HepG2 (cell line): Measurements from ENCODE around the gene DHTKD1. TPM values are rescaled to one million over a fixed set of nuclear protein-coding genes. Genes with fewer than 3 reads are reported as not detected.

ENCODE experiments used
- ARID2 ChIP-seq: sonication (generic); formaldehyde crosslinking; IDR thresholded peaks from 2 replicates; pipeline ENCODE4 v1.8.1; 2022; ENCODE audit warnings: mild to moderate bottlenecking, missing genetic modification reagents, borderline replicate concordance
- ARNTL ChIP-seq: sonication (generic); formaldehyde crosslinking; IDR thresholded peaks from 2 replicates; pipeline ENCODE4 v1.4.0; 2020; ENCODE audit warnings: mild to moderate bottlenecking, missing genetic modification reagents
- KDM5B ChIP-seq: sonication (generic); formaldehyde crosslinking; IDR thresholded peaks from 2 replicates; pipeline ENCODE4 v1.4.0; 2020; ENCODE audit warnings: missing genetic modification reagents, mild to moderate bottlenecking, borderline replicate concordance
- NFATC3 ChIP-seq: sonication (generic); formaldehyde crosslinking; IDR thresholded peaks from 2 replicates; pipeline ENCODE4 v1.5.1; 2020; ENCODE audit warnings: mild to moderate bottlenecking, missing genetic modification reagents
- NFE2 ChIP-seq: sonication (generic); formaldehyde crosslinking; IDR thresholded peaks from 2 replicates; pipeline ENCODE4 v1.4.0; 2020; ENCODE audit warnings: missing genetic modification reagents
- RORA ChIP-seq: sonication (generic); formaldehyde crosslinking; IDR thresholded peaks from 2 replicates; pipeline ENCODE4 v1.5.0; 2020; ENCODE audit warnings: mild to moderate bottlenecking, missing genetic modification reagents, moderate library complexity
- TAF1 ChIP-seq: sonication (generic); formaldehyde crosslinking; IDR thresholded peaks from 2 replicates; pipeline ENCODE4 v1.4.0; 2020; ENCODE audit warnings: missing genetic modification reagents
- ZNF12 ChIP-seq: sonication (generic); formaldehyde crosslinking; IDR thresholded peaks from 2 replicates; pipeline ENCODE4 v1.5.0; 2020; ENCODE audit warnings: missing genetic modification reagents
- ZNF143 ChIP-seq: sonication (generic); formaldehyde crosslinking; IDR thresholded peaks from 2 replicates; pipeline ENCODE4 v1.4.0; 2020; ENCODE audit warnings: missing genetic modification reagents
- ZNF441 ChIP-seq: sonication (generic); formaldehyde crosslinking; IDR thresholded peaks from 2 replicates; pipeline ENCODE4 v1.7.0; 2021; ENCODE audit warnings: missing genetic modification reagents, borderline replicate concordance
- polyA plus RNA-seq, 8 experiments: library from polyadenylated mRNA; depleted of rRNA in 3 of 8; stranded (reverse) in 7 of 8; unstranded in 1 of 8; fragments of >200 nt; fragmentation: Illumina TruSeq in 4 of 8; extraction: Trizol in 4 of 8; gene quantifications; 2 replicates each; pipeline versions ENCODE4 v1.2.1 to v1.2.3, GENCODE V29; 2011 to 2016; ENCODE audit warnings: low read depth in 4 of 8, missing spikeins in 1 of 8, mixed read lengths in 1 of 8; ENCODE audit not compliant: insufficient read depth in 1 of 8
- total RNA-seq, 5 experiments: library from RNA; depleted of rRNA; stranded (reverse); fragments of >200 nt; fragmentation: Illumina TruSeq; extraction: Trizol; gene quantifications; 2 replicates each; pipeline ENCODE4 v1.2.3, GENCODE V29; 2016; ENCODE audit warnings: low read depth in 1 of 5
- TF ChIP-seq, protein P1 (sequence below), 2 experiments: sonication (generic) in 1 of 2; formaldehyde crosslinking in 1 of 2; IDR thresholded peaks; 2 replicates each; pipeline versions ENCODE4 v1.4.0 to v1.6.1; 2016 to 2020; ENCODE audit warnings: borderline replicate concordance in 1 of 2, low read depth in 1 of 2, mild to moderate bottlenecking in 1 of 2, missing genetic modification reagents in 1 of 2
- TF ChIP-seq, protein P2 (sequence below): IDR thresholded peaks from 2 replicates; pipeline ENCODE4 v1.6.1; 2018; ENCODE audit warnings: missing genetic modification reagents, mild to moderate bottlenecking, missing compliant biosample characterization
- TF ChIP-seq, protein P3 (sequence below): sonication (generic); formaldehyde crosslinking; IDR thresholded peaks from 2 replicates; pipeline ENCODE4 v1.4.0; 2020; ENCODE audit warnings: low read depth, mild to moderate bottlenecking, missing genetic modification reagents
- TF ChIP-seq, protein P4 (sequence below): sonication (generic); formaldehyde crosslinking; IDR thresholded peaks from 2 replicates; pipeline ENCODE4 v1.8.1; 2023; ENCODE audit warnings: mild to moderate bottlenecking, missing genetic modification reagents, borderline replicate concordance
- TF ChIP-seq, protein P5 (sequence below), 2 experiments: sonication (generic) in 1 of 2; formaldehyde crosslinking in 1 of 2; IDR thresholded peaks; 2 replicates each; pipeline versions ENCODE4 v1.5.1 to v1.6.1; 2011 to 2020; ENCODE audit warnings: borderline replicate concordance in 1 of 2, low read depth in 1 of 2, low read length in 1 of 2, mild to moderate bottlenecking in 1 of 2, missing genetic modification reagents in 1 of 2, moderate library complexity in 1 of 2
- TF ChIP-seq, protein P6 (sequence below): sonication (generic); formaldehyde crosslinking; IDR thresholded peaks from 2 replicates; pipeline ENCODE4 v1.5.0; 2020; ENCODE audit warnings: mild to moderate bottlenecking, missing genetic modification reagents

DHTKD1 gene
- total and polyA plus RNA-seq, 2 of the 13 experiments (the other 11 are each of a cell fraction or from before 2014, with no cell fraction given): 9.6 to 14.1 TPM

DNA sequence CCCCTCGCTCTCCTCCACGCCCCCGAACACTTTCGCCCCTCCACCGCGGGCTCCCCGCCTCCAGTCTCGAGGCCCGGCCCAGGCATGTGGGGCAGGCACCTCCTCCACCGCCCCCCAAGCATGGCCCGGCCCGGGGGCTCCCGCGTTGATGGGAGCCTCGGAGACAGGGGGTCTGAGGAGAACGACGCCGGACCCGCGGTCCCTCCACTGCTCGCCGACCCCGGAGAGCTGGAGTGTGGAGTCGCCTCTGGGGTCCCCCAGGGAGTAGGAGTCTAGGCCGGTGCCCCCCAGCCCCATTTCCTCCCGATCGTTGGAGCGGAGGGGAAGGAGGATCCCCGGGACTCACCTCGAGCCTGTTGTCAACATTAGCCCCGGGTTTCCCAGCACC is 26.4 kb upstream of the DHTKD1 start (continued):
- TF ChIP-seq, protein P1, sequence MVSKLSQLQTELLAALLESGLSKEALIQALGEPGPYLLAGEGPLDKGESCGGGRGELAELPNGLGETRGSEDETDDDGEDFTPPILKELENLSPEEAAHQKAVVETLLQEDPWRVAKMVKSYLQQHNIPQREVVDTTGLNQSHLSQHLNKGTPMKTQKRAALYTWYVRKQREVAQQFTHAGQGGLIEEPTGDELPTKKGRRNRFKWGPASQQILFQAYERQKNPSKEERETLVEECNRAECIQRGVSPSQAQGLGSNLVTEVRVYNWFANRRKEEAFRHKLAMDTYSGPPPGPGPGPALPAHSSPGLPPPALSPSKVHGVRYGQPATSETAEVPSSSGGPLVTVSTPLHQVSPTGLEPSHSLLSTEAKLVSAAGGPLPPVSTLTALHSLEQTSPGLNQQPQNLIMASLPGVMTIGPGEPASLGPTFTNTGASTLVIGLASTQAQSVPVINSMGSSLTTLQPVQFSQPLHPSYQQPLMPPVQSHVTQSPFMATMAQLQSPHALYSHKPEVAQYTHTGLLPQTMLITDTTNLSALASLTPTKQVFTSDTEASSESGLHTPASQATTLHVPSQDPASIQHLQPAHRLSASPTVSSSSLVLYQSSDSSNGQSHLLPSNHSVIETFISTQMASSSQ (IDR thresholded peaks at IDR 0.05; ENCODE audit: low read depth): no peak
- TF ChIP-seq, protein P1 (CRISPR knock-in tag; IDR thresholded peaks at IDR 0.05; ENCODE audit: borderline replicate concordance): no peak
- TF ChIP-seq ZNF12 (no peak), KDM5B (CRISPR knock-in tag) (peak; percentile 32; the same call in 1 of the 2 replicates), ZNF441 (CRISPR knock-in tag) (no peak; the same call in 1 of the 2 replicates), RORA (CRISPR knock-in tag) (no peak), ARNTL (peak; percentile 57; the same call in 1 of the 2 replicates), ZNF143 (CRISPR knock-in tag) (no peak), NFATC3 (CRISPR knock-in tag) (no peak), TAF1 (CRISPR knock-in tag) (no peak; the same call in 1 of the 2 replicates), ARID2 (CRISPR knock-in tag) (peak; percentile 73; the same call in 1 of the 2 replicates), NFE2 (CRISPR knock-in tag) (no peak)
- TF ChIP-seq, protein P2, sequence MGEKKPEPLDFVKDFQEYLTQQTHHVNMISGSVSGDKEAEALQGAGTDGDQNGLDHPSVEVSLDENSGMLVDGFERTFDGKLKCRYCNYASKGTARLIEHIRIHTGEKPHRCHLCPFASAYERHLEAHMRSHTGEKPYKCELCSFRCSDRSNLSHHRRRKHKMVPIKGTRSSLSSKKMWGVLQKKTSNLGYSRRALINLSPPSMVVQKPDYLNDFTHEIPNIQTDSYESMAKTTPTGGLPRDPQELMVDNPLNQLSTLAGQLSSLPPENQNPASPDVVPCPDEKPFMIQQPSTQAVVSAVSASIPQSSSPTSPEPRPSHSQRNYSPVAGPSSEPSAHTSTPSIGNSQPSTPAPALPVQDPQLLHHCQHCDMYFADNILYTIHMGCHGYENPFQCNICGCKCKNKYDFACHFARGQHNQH (CRISPR knock-in tag): peak; percentile 10; the same call in 1 of the 2 replicates
- TF ChIP-seq, protein P3, sequence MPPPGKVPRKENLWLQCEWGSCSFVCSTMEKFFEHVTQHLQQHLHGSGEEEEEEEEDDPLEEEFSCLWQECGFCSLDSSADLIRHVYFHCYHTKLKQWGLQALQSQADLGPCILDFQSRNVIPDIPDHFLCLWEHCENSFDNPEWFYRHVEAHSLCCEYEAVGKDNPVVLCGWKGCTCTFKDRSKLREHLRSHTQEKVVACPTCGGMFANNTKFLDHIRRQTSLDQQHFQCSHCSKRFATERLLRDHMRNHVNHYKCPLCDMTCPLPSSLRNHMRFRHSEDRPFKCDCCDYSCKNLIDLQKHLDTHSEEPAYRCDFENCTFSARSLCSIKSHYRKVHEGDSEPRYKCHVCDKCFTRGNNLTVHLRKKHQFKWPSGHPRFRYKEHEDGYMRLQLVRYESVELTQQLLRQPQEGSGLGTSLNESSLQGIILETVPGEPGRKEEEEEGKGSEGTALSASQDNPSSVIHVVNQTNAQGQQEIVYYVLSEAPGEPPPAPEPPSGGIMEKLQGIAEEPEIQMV (CRISPR knock-in tag): no peak
- TF ChIP-seq, protein P4, sequence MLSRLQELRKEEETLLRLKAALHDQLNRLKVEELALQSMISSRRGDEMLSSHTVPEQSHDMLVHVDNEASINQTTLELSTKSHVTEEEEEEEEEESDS (CRISPR knock-in tag): no peak
- TF ChIP-seq, protein P5, sequence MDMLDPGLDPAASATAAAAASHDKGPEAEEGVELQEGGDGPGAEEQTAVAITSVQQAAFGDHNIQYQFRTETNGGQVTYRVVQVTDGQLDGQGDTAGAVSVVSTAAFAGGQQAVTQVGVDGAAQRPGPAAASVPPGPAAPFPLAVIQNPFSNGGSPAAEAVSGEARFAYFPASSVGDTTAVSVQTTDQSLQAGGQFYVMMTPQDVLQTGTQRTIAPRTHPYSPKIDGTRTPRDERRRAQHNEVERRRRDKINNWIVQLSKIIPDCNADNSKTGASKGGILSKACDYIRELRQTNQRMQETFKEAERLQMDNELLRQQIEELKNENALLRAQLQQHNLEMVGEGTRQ (IDR thresholded peaks at IDR 0.05; ENCODE audit: low read depth, low read length): no peak
- TF ChIP-seq, protein P5 (CRISPR knock-in tag; IDR thresholded peaks at IDR 0.05; ENCODE audit: borderline replicate concordance): no peak
- TF ChIP-seq, protein P6, sequence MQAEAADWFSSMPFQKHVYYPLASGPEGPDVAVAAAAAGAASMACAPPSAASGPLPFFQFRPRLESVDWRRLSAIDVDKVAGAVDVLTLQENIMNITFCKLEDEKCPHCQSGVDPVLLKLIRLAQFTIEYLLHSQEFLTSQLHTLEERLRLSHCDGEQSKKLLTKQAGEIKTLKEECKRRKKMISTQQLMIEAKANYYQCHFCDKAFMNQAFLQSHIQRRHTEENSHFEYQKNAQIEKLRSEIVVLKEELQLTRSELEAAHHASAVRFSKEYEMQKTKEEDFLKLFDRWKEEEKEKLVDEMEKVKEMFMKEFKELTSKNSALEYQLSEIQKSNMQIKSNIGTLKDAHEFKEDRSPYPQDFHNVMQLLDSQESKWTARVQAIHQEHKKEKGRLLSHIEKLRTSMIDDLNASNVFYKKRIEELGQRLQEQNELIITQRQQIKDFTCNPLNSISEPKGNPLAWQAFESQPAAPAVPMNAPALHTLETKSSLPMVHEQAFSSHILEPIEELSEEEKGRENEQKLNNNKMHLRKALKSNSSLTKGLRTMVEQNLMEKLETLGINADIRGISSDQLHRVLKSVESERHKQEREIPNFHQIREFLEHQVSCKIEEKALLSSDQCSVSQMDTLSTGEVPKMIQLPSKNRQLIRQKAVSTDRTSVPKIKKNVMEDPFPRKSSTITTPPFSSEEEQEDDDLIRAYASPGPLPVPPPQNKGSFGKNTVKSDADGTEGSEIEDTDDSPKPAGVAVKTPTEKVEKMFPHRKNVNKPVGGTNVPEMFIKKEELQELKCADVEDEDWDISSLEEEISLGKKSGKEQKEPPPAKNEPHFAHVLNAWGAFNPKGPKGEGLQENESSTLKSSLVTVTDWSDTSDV: no peak
